ENCODE data around the gene IL15RA. TPM values are rescaled to one million over a fixed set of nuclear protein-coding genes. Genes with fewer than 3 reads are reported as not detected.

The IL15RA gene

Small RNA genes lying within 50 kb of the gene (small RNA-seq; reads per million reads assigned to genes)
- not detected for gene RF00397 (ENCODE audit: low read depth)

Data from mesenchymal stem cell (in vitro differentiated cells and primary cell).